Measurements from ENCODE around the gene LRRC3C.

GRCh38 chr17:39933912-39934311 lies 6.4 kb downstream of the LRRC3C start:
- TF ChIP-seq CTCF (IDR thresholded peaks at IDR 0.05 in 8 of 11, conservative IDR thresholded peaks at IDR 0.05 in 3 of 11): no peak
- TF ChIP-seq POLR2A (IDR thresholded peaks at IDR 0.05): no peak
